Measurements from ENCODE around the gene KLF11.

The KLF11 gene

GRCh38 chr2:10095175-10095574 lies 51.8 kb downstream of the KLF11 start:
- no peak for TF ChIP-seq CTCF (IDR thresholded peaks at IDR 0.05; ENCODE audit: low read depth, low read length, missing control alignments)
- DNase-seq (ENCODE audit: low read depth), result no peak
- H3K4me3 ChIP-seq (ENCODE audit: low read depth, low read length), result no peak overlapping the region

- DNase-seq (ENCODE audit: low read depth), result no peak
- no peak overlapping the region for H3K4me3 ChIP-seq (ENCODE audit: low read depth, low read length)
- no peak for TF ChIP-seq CTCF (IDR thresholded peaks at IDR 0.05; ENCODE audit: low read depth, low read length, missing control alignments)
These were observed 53.3 kb downstream of the KLF11 start for GRCh38 chr2:10096641-10097040.

- TF ChIP-seq CTCF (IDR thresholded peaks at IDR 0.05; ENCODE audit: low read depth, low read length, missing control alignments), result peak; percentile 95
- no peak overlapping the region for H3K4me3 ChIP-seq (ENCODE audit: low read depth, low read length)
- DNase-seq (ENCODE audit: low read depth), result no peak
These were observed 54.2 kb downstream of the KLF11 start for GRCh38 chr2:10097352-10098148.

GRCh38 chr2:10101491-10101890 lies 58.1 kb downstream of the KLF11 start:
- TF ChIP-seq CTCF (IDR thresholded peaks at IDR 0.05; ENCODE audit: low read depth, low read length, missing control alignments), result no peak
- no peak for DNase-seq (ENCODE audit: low read depth)
- no peak overlapping the region for H3K4me3 ChIP-seq (ENCODE audit: low read depth, low read length)

DNA sequence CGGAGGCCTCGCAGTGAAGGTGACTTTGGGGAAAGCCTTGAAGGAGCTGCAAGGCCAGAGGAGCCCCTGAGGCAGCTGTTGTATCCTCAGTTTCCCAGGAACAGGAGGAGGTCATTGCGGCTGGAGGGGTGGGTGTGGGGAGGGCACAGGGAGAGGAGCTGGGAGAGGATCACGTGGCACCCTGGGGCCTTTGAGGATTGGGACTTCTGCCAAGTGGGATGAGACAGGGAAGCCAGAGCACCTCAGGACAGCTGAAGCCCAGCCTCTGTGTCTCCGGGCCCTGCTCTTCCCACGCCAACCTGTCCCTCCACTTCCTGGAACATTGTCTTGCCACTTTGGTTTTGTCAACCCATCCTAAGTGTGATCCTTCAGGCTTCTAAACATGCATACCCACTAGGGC lies 59.8 kb downstream of the KLF11 start:
- H3K4me3 ChIP-seq (ENCODE audit: low read depth, low read length), result no peak overlapping the region
- no peak for DNase-seq (ENCODE audit: low read depth)
- TF ChIP-seq CTCF (IDR thresholded peaks at IDR 0.05; ENCODE audit: low read depth, low read length, missing control alignments), result no peak
